ENCODE measurements around the gene PPIF.

The PPIF gene

GRCh38 chr10:79350407-79351154 lies 3.3 kb downstream of the PPIF start:
- DNase-seq (ENCODE audit: low spot score) = no peak
- CTCF ChIA-PET = interaction anchor here (0.6 to 0.7 kb wide), 2 partner anchors 207 to 725 kb away, joined by 3 read pairs; no protein-coding TSS in a partner anchor
- peak overlapping the region; percentile 85 for H3K27ac ChIP-seq
- TF ChIP-seq CTCF (conservative IDR thresholded peaks at IDR 0.05; ENCODE audit: low read depth) = no peak
- POLR2A ChIA-PET (ENCODE audit: low non-redundant PET) = no interaction called here

- DNase-seq (ENCODE audit: low spot score) = no peak
- no peak overlapping the region for H3K27ac ChIP-seq
- CTCF ChIA-PET = interaction anchor here (0.7 kb wide), 1 partner anchor 207 kb away, joined by 3 read pairs; no protein-coding TSS in a partner anchor
- POLR2A ChIA-PET (ENCODE audit: low non-redundant PET) = interaction anchor here (0.6 kb wide), 1 partner anchor 10 kb away, joined by 3 read pairs; no protein-coding TSS in a partner anchor
- TF ChIP-seq CTCF (conservative IDR thresholded peaks at IDR 0.05; ENCODE audit: low read depth) = no peak
Observed at GRCh38 chr10:79351332-79351731, 4.1 kb downstream of the PPIF start.

GRCh38 chr10:79352035-79352877 lies 5.0 kb downstream of the PPIF start:
- POLR2A ChIA-PET (ENCODE audit: low non-redundant PET) = interaction anchor here (0.6 kb wide), 2 partner anchors 10 to 14 kb away, joined by 3 read pairs; no protein-coding TSS in a partner anchor
- DNase-seq (ENCODE audit: low spot score) = no peak
- H3K27ac ChIP-seq = no peak overlapping the region
- CTCF ChIA-PET = interaction anchor here (0.7 kb wide), 1 partner anchor 337 kb away, joined by 3 read pairs; no protein-coding TSS in a partner anchor
- TF ChIP-seq CTCF (conservative IDR thresholded peaks at IDR 0.05; ENCODE audit: low read depth) = no peak

- POLR2A ChIA-PET (ENCODE audit: low non-redundant PET) = interaction anchor here (0.6 kb wide), 1 partner anchor 13 kb away, joined by 3 read pairs; no protein-coding TSS in a partner anchor
- no peak overlapping the region for H3K27ac ChIP-seq
- CTCF ChIA-PET = no interaction called here
- no peak for DNase-seq (ENCODE audit: low spot score)
- TF ChIP-seq CTCF (conservative IDR thresholded peaks at IDR 0.05; ENCODE audit: low read depth) = no peak
Observed at GRCh38 chr10:79353000-79353406, 5.7 kb downstream of the PPIF start.

- no peak for DNase-seq (ENCODE audit: low spot score)
- H3K27ac ChIP-seq = no peak overlapping the region
- ChIA-PET CTCF (no interaction called here), POLR2A (ENCODE audit: low non-redundant PET) (interaction anchor here (0.8 kb wide), 1 partner anchor 8 kb away, joined by 3 read pairs; no protein-coding TSS in a partner anchor)
- no peak for TF ChIP-seq CTCF (conservative IDR thresholded peaks at IDR 0.05; ENCODE audit: low read depth)
Observed at GRCh38 chr10:79353726-79354125, 6.5 kb downstream of the PPIF start.

GRCh38 chr10:79354141-79354540 lies 6.9 kb downstream of the PPIF start:
- DNase-seq (ENCODE audit: low spot score) = no peak
- CTCF ChIA-PET = no interaction called here
- TF ChIP-seq CTCF (conservative IDR thresholded peaks at IDR 0.05; ENCODE audit: low read depth) = no peak
- POLR2A ChIA-PET (ENCODE audit: low non-redundant PET) = interaction anchor here (0.8 kb wide), 1 partner anchor 9 kb away, joined by 3 read pairs; no protein-coding TSS in a partner anchor
- H3K27ac ChIP-seq = no peak overlapping the region
